GM12875 (cell line): ENCODE measurements around the gene PIGK.
"Not testable (repeated sequence)": the region's sequence is repeated elsewhere in the genome, so short reads cannot be mapped to it uniquely, and the experiment has no call there.

Experiments used
- H3K4me3 ChIP-seq: one replicate; pipeline ENCODE4 v1.5.1; 2011; ENCODE audit warnings: low read depth, low read length, control low read depth
- TF ChIP-seq, protein P1 (sequence below): IDR thresholded peaks from 2 replicates; pipeline ENCODE4 v1.5.1; 2011; ENCODE audit warnings: low read depth, mild to moderate bottlenecking, control low read depth, inconsistent platforms, low read length, moderate library complexity, borderline replicate concordance; ENCODE audit not compliant: insufficient read depth

PIGK gene

DNA sequence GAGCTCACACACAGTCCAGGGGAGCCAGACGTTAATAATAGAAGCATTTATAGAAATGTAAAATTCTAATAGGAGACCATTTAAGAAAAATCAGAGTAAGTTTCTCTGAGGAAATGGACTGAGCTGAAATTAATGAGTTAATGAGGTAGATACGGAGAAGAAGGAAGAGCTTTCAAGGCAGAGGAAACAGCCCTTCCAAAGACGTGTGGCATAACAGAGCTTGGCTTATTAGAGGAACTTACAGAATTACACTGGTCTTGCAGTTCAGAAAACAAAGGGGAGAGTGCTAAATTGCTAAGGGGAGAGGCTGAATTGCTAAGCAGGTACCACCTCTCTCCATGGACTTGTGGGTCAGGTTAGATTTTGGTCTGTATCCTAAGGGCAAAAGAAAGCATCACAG lies 8.2 kb upstream of the PIGK start:
- H3K4me3 ChIP-seq, result no peak overlapping the region
- TF ChIP-seq, protein P1, sequence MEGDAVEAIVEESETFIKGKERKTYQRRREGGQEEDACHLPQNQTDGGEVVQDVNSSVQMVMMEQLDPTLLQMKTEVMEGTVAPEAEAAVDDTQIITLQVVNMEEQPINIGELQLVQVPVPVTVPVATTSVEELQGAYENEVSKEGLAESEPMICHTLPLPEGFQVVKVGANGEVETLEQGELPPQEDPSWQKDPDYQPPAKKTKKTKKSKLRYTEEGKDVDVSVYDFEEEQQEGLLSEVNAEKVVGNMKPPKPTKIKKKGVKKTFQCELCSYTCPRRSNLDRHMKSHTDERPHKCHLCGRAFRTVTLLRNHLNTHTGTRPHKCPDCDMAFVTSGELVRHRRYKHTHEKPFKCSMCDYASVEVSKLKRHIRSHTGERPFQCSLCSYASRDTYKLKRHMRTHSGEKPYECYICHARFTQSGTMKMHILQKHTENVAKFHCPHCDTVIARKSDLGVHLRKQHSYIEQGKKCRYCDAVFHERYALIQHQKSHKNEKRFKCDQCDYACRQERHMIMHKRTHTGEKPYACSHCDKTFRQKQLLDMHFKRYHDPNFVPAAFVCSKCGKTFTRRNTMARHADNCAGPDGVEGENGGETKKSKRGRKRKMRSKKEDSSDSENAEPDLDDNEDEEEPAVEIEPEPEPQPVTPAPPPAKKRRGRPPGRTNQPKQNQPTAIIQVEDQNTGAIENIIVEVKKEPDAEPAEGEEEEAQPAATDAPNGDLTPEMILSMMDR, result no peak

DNA sequence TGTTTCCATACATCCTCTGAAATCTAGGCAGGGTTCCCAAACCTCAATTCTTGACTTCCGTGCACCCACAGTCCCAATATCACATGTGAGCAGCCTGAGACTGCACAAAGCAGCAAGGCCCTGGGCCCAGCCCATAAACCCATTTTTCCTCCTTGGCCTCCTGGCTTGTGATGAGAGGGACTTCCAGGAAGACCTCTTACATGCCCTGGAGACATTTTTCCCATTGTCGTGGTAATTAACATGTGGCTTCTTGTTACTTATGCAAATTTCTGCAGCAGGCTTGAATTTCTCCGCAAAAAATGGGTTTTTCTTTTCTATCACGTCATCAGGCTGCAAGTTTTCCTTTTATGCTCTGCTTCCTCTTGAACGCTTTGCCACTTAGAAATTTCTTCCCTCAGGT lies 3.3 kb upstream of the PIGK start:
- TF ChIP-seq, protein P1, result no peak
- H3K4me3 ChIP-seq, result no peak overlapping the region

DNA sequence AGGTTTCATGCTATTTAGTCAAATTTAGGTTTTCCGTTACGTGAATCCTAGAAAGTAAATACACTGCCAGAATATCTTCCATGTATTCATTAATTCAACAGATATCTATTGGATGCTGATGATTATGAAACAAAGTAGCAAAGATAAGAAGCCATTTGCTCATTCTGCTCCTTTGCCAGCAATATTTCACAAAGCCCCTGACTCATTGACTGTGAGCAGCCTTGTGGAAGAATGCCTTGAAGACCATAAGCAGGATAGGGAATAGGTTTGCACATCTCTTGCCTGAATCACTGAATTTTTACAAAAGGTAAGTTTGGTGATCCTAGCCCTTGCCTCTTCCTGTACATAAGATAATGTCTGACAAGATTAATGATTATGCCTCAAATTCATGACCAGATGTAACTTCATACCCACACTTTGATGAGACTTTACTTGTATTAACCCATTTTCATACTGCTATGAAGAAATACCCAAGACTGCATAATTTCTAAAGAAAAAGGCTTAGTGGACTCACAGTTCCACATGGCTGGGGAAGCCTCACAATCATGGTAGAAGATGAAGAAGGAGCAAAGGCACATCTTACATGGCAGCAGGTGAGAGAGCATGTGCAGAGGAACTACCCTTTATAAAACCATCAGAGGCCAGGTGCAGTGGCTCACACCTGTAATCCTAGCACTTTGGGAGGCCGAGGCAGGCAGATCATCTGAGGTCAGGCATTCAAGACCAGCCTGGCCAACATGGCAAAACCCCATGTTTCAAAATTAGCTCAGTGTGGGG lies 1.6 kb upstream of the PIGK start:
- TF ChIP-seq, protein P1, result no peak
- H3K4me3 ChIP-seq, result no peak overlapping the region

DNA sequence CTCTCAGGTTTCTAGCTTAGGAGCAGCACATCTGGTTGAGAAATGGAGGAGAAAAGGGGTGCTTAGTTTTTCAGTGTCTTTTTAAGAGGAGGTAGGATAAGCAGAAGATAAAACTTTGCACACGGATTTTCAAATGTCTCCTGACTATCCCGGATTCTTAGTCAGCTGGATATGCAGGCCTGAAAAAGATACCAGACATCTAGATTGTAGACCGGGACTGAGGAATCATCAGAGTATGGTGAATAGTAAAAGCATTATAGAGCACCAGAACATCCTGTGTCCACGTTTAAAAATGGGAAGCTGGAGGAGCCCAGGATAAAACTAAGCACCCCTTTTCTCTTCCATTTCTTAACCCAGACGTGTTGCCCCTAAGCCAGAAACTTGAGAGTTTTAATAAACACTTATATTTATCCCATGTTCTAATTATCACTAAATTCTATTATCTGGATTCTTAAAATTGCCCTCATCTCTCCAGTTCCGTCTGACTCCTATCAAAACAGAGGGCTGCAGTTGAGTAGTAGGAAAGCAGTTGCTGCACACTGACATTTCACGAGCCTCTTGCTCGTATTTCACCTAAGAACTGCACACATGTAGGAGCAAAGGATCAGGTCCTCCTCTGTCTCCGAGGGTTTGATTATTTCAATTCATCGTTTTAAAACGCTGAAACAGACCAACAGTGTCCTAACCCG lies 609 bp downstream of the PIGK start:
- TF ChIP-seq, protein P1, result no peak

DNA sequence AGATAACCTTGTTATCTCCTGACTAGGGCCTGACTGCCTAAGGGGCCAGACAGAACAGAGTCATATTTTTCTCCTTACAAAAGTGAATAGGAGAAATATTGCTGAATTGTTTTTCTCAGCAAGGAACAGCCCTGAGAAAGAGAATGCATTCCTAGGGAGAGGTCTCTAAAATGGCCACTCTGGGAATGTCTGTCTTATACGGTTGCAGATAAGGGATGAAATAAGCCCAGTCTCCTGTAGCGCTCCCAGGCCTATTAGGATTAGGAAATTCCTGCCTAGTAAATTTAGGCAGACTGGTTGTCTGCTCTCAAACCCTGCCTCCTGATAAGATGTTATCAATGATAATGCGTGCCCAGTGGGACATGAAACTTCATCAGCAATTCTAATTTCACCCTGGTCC lies 15.2 kb downstream of the PIGK start:
- not testable (repeated sequence) for H3K4me3 ChIP-seq

More for the DNA sequence above, 609 bp downstream of the PIGK start:
- H3K4me3 ChIP-seq, result peak overlapping the region; percentile 69

DNA sequence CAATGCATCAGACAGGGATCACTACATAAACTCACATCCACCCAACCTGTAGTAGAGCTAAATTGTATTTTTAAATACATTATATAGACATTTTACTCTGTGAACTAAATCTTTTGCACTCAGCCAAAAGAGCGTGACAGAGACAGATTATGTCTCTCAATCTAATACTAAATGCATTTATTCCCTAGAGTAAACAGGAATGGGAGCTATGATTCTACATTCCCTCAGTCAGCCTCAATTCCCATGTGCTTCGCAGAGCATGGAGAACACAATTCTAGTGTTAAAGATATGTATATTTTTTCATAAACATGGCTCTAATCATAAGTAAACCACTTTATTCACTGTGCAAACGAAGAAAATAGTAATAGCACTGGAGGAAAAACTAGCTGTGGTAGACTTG lies 16.5 kb downstream of the PIGK start:
- TF ChIP-seq, protein P1, result no peak
- H3K4me3 ChIP-seq, result no peak overlapping the region

DNA sequence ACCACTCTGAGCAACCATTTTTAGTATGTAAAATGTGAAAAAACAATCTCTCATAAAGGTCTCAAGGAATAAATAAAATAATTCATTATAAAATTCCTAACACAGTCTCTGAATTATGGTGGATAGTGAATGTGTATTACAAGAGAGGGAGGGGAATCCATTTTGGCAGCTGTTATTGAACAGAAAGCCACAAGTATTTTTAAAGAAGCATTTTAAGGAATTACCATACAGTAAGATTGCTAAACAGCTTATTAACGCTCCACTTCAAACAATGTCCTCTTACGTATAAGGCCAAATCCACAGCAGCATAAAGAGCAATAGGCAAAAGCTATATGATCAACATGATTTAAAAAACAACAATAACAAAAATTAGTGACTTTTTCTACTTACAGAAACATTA lies 18.4 kb downstream of the PIGK start:
- TF ChIP-seq, protein P1, result no peak
- H3K4me3 ChIP-seq, result no peak overlapping the region
